ENCODE measurements around the gene BTBD1.

The BTBD1 gene

DNA sequence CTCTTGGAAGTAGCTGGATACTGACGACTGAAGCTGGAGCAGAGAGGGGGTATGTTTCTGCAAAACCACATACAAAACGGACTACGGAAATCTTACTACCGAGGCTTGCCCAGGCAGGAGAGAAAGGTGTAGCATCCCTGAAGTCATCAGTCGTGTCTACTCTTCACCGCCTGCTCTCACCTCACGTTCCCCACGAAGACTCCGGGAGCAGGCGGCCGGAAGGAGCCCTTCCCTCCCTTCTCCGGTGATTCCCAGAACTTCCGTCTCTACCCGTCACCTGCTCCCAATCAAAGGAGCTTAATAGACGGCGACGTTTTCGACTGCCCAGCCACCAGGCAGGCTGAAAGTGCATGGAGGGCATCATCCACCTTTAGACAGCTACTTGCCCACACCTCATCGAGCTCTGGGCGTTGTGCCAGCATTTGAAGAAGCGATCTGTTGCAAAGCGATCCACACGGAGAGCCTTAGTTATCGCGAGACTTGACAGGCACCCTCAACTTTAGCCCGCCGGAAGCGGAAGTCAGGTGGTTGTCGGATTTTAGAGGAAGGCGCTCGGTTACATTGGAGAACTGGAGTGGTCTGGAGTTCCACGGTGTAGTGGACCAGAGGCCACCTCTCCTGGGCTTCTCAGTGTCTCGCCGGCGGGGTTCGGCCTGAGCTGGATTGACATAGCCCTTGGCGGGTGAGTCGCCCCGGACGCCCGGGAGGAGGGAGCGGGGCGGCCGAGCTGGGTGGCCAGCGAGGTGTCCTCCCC lies 81.2 kb downstream of the BTBD1 start, which contains the start of gene RAMAC:
TSS of gene RAMAC (plus strand) at position 523 of the 754 bp plus-strand sequence. CDS start 2,809 bp downstream, outside the sequence.
- peak; percentile 95 for DNase-seq

DNA sequence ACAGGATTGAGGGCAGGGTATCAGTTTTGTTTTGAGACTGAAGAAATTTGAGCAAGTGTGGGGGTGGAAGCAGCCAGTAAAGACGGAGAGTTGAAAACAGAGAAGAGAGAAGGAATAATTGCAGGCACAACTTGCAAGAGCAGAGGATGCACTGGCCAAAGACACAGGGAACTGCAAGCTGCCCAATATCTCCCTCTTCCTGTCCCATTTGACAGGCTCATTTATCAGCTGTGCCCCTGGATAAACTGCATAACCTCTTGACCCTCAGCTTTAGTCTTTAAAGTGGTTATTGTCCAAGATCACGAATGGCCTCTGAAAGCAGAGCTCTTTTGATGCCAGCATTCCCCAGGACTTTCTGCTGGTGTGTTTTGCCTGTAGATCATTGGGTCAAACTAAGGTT lies 86.1 kb downstream of the BTBD1 start:
- no peak for DNase-seq

DNA sequence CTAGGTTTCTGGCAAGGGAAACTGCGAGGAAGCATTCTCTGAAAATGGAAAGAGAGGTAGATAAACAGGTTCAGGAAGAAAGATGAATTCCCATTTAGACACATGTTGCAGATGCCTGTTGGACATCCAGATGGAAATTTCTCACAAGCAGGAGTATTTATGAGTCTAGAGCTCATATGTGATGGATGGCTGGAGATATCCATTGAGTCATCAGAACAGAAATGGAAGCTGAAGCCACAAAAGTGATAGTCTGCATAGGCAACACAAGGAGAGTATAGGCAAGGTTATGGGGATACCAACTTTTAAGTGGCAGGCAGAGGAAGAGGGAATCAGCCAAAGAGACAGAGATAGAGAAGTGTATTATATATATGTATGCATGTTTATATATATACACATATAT lies 87.3 kb downstream of the BTBD1 start:
- DNase-seq: no peak

DNA sequence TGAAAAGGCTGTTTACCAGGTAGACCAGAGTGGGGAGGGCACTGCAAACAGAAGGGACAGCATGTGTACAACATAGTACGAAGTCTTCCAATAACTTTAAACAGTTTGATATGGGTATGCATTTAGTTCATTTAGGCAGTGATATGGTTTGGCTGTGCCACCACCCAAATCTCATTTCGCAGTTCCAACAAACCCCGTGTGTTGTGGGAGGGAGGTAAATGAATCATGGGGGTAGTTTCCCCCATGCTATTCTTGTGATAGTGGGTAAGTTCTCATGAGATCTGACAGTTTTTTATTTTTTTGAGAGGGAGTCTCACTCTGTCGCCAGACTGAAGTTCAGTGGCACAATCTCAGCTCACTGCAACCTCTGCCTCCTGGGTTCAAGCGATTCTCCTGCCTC lies 88.6 kb downstream of the BTBD1 start:
- no peak for DNase-seq

DNA sequence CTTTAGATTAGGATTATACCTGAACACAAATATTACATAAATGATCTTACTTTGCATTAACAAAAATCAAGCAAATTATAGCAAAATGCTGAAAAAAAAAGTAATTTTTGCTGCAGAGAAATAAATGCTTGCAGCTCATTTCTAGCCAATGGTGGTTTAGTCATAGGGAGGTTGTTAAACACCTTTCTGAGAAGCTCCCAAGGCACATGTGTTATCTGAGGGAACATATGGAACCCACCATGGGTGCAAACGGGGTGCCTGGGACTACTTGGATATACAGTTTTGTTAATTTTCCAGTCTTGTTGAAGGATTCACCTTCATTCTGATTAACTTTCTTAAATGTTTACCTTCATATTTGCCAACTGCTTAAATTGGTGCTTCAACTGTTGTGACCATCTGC lies 90.0 kb downstream of the BTBD1 start:
- no peak for DNase-seq

DNA sequence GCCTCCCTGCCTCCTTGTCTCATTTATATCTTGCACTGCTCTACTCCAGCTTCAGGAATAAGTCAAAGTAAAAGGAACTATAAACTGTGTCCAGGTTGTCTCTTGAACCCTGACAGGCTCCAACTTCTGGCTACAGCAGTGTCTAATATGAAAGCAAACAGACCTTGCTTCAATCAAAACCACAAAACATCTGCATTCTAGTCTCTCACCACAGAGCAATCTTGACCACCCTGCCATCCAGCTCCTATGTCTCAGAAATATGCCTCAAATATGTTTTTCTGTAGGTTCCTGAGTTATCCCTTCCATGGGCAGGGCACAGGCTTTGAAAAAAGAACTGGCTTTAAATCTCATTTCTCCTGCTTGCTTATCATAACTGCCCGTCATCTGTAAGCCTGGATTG lies 94.1 kb downstream of the BTBD1 start:
- DNase-seq: no peak

DNA sequence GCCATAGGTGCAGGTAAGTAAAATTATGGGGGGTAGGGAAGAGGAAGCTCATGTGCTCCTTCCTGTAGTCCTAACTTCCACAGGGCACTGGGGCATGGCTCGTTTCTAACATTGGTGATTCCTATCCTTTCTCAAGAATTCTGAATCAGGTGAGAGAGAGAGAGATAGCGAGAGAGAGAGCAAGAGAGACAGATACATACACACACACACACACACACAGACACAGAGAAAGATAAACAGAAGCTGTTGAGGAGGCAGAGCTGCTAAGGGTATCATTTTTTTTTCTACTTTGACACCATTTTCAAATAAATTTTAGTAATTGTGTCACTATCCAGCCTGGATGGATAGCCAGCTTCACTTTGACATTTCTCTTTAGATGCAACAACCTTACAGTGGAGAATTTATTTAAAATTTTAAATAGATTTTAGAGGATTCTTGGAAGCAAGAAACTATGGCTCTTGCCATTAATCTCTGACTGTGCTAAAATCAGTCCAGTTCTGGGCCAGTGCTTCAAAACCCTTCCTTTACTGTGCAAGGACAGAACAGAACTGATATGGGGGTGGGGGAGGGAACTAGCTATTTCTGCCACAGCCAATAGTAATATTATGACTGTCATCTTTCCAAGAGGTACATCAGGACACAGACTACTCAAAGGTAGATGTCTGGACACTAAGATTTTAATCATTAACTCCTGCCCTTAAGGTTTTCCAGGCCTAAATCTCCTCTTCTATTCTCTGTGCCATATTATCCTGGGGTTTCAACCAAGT lies 95.7 kb downstream of the BTBD1 start:
- no peak for DNase-seq

DNA sequence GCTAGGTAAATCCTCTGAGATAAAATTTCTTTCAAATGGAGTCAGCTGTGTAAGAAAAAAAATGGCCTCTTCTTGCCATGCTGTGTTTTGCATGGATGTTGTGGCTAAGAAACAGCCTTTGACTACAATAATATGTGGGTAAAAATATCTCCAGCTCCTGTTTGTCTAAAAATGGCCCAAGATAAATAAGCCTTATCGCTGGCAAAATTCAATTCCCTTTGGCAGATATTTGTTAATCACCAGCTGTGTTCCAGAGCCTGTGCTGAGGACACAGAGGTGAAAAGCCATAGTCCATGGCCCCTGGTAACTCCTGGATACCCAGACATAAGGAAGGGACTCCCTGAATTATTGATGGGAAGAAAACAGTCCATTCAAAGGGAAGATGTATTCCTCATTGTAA lies 96.4 kb downstream of the BTBD1 start:
- DNase-seq: no peak

DNA sequence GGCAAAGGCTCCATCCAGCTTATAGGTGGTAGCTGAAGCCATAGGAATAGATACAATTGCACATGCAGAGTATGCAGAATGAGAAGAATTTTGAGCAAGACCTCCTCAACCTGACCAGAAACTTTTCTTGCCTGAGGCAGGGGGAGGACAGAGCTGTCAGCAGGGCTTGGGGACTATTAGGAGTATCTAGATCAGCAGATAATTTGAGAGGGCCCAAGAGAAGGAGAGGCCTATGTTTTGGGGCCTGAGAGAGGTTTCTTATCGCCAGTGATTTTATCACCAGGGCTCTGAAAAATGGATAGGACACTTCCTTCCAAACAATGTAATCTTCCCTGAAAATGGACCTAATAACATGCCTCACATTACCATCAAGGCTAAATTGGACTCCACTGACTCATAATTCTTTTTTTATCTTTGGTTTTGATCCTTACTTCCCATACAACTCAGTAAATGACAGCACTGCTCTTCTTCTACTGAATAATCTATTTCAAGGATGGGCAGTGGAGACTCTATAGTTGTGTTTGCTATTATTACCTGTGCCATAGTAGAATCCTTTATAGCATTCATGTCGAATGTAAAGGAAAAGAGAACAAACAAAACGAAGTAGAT lies 96.9 kb downstream of the BTBD1 start:
- no peak for DNase-seq

DNA sequence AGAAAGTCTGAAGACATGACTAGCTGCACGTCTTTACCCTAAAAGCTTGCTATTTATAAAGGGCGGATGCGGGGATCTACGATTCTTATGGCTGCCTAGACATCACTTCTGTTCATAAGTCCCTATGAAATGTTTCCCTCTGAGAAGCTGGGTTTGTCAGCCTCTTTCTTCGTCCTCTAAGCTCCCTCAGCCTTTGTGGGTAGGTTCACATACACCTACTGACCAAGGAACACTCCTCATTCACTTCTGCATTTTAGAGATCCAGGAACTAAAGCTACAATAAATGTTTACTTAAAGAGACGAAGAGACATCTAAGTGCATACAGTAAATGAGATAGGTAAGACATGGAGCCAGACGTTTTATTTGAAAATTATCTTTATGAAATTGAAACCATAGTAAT lies 97.7 kb downstream of the BTBD1 start:
- DNase-seq: no peak

DNA sequence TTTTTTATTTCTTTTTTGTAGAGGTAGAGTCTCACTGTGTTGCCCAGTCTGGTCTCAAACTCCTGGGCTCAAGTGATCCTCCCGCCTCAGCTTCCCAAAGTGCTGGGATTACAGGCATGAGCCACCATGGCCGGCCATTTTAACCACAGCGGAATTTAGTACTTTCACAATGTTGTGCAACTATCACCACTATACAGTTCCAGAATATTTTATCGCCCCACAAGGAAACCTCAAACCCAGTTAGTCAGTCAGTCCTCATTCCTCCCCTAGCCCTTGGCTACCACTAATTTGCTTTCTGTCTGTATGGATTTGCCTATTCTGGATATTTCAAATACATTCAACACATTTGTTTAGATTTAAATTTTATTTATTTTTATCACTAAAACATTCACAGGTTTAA lies 99.0 kb downstream of the BTBD1 start:
- no peak for DNase-seq

DNA sequence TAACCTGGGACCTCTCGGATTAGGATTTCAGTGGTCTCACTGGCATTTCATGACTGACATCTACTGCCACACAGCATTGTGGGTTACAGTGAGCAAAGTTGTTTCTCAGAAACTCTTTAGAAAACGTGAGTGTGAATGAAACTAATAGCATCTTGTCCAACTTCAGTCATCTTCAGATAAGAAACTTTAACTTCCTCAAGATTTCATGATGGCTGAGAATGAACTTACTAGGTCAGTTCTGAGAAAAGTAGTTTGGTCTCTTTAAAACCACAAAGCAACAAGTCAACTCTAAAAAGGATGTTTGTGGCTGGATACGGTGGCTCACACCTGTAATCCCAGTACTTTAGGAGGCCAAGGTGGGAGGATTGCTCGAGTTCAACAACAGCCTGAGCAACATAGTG lies 100.4 kb downstream of the BTBD1 start:
- no peak for DNase-seq
